Loucy (cell line): ENCODE data around the gene EXOSC2.

Experiments
- EZH2phosphoT487 ChIP-seq: fragments of 200-600 bp; IDR thresholded peaks from 2 replicates; pipeline ENCODE4 v1.6.1; 2018; ENCODE audit warnings: antibody characterized with exemption, mild to moderate bottlenecking, moderate library complexity, borderline replicate concordance
- TF ChIP-seq, protein P1 (sequence below): fragments of 200-600 bp; sonication (generic); conservative IDR thresholded peaks from 2 replicates; pipeline ENCODE4 v1.5.1; 2014; ENCODE audit warnings: mild to moderate bottlenecking, antibody characterized with exemption, low read length

DNA sequence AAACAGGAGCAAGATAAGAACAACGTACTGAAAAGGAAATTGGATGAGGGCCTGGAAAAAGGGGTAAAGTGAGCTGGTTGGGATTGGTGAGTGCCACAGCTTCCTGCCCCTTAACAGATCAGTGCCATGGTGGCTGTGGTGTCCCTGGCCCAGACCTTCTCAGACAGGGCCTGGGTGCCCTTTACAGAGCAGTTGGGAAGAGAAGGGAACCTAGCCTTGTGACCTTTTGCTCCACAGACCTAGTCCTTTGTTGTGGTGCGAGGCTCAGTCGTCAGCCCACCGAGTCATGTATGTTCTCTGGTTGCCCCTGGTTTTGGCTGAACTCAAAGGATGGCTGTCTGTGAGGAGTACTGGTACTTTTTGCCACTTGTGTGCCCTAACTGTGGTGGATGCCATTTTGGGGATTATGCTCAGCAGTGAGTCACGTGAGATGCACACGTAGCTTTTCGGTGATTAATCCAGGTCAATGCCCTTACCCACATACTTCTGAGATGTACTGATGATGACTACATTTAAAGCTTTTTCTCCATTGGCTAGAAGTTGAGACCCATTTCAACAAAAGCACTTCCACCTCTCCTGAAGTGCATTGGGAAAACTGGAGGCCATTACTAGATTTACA, 48.4 kb downstream of the EXOSC2 start:
- TF ChIP-seq, protein P1, sequence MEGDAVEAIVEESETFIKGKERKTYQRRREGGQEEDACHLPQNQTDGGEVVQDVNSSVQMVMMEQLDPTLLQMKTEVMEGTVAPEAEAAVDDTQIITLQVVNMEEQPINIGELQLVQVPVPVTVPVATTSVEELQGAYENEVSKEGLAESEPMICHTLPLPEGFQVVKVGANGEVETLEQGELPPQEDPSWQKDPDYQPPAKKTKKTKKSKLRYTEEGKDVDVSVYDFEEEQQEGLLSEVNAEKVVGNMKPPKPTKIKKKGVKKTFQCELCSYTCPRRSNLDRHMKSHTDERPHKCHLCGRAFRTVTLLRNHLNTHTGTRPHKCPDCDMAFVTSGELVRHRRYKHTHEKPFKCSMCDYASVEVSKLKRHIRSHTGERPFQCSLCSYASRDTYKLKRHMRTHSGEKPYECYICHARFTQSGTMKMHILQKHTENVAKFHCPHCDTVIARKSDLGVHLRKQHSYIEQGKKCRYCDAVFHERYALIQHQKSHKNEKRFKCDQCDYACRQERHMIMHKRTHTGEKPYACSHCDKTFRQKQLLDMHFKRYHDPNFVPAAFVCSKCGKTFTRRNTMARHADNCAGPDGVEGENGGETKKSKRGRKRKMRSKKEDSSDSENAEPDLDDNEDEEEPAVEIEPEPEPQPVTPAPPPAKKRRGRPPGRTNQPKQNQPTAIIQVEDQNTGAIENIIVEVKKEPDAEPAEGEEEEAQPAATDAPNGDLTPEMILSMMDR: no peak
- no peak for TF ChIP-seq EZH2phosphoT487
